Mucosa of rectum (tissue), 2 donors: ENCODE data around the gene NXPE3.

Experiments used
- H3K27ac ChIP-seq, 2 donors: one replicate each; pipeline ENCODE4 v1.7.0; 2013; ENCODE audit warnings: inconsistent platforms in 2 of 2, low read depth in 2 of 2, low read length in 2 of 2
- H3K27me3 ChIP-seq, 2 donors: one replicate each; pipeline ENCODE4 v1.7.0; 2013; ENCODE audit warnings: low read length in 2 of 2; ENCODE audit not compliant: control insufficient read depth in 2 of 2, insufficient read depth in 2 of 2
- H3K36me3 ChIP-seq, 2 donors: one replicate each; pipeline ENCODE4 v1.7.0; 2013; ENCODE audit warnings: low read length in 2 of 2; ENCODE audit not compliant: control insufficient read depth in 2 of 2, insufficient read depth in 2 of 2
- H3K4me1 ChIP-seq, 2 donors: one replicate each; pipeline ENCODE4 v1.7.0; 2013; ENCODE audit warnings: low read length in 2 of 2, mild to moderate bottlenecking in 1 of 2; ENCODE audit not compliant: control insufficient read depth in 2 of 2, insufficient read depth in 2 of 2
- H3K4me3 ChIP-seq, 2 donors: one replicate each; pipeline ENCODE4 v1.7.0; 2013; ENCODE audit warnings: low read length in 2 of 2
- H3K9ac ChIP-seq, 2 donors: one replicate each; pipeline ENCODE4 v1.7.0; 2013; ENCODE audit warnings: low read length in 2 of 2, low read depth in 1 of 2, mild to moderate bottlenecking in 1 of 2
- H3K9me3 ChIP-seq, 2 donors: one replicate each; pipeline ENCODE4 v1.7.0; 2013; ENCODE audit warnings: low read length in 2 of 2; ENCODE audit not compliant: control insufficient read depth in 2 of 2
- donor health status: healthy.
- donor health status: Normal muscosa, but diverticular disease.

The NXPE3 gene

GRCh38 chr3:101801174-101801573 is 22.2 kb downstream of the NXPE3 start:
- peaks cover 0 to 6% of the 10 kb centered on the region in 2 donors for H3K36me3 ChIP-seq
- peaks cover 3 to 4% of the 10 kb centered on the region in 2 donors for H3K4me1 ChIP-seq
- H3K9me3 ChIP-seq: no peaks in the 10 kb centered on the region
- H3K9ac ChIP-seq: no peak overlapping the region
- H3K4me3 ChIP-seq: no peak overlapping the region
- no peak overlapping the region for H3K27ac ChIP-seq
- H3K27me3 ChIP-seq: no peaks in the 10 kb centered on the region

- H3K27me3 ChIP-seq: no peaks in the 10 kb centered on the region
- no peak overlapping the region for H3K4me3 ChIP-seq
- no peak overlapping the region for H3K9ac ChIP-seq
- H3K9me3 ChIP-seq: no peaks in the 10 kb centered on the region
- H3K36me3 ChIP-seq: peaks cover 0 to 3% of the 10 kb centered on the region in 2 donors
- H3K4me1 ChIP-seq: peaks cover 3 to 4% of the 10 kb centered on the region in 2 donors
- H3K27ac ChIP-seq: no peak overlapping the region
These were observed 23.2 kb downstream of the NXPE3 start for GRCh38 chr3:101802179-101802578.

GRCh38 chr3:101803173-101803782 is 24.3 kb downstream of the NXPE3 start:
- peaks cover 3 to 4% of the 10 kb centered on the region in 2 donors for H3K4me1 ChIP-seq

GRCh38 chr3:101803939-101804338 is 24.9 kb downstream of the NXPE3 start:
- H3K27ac ChIP-seq: no peak overlapping the region
- no peak overlapping the region for H3K4me3 ChIP-seq
- H3K9me3 ChIP-seq: no peaks in the 10 kb centered on the region
- H3K36me3 ChIP-seq: peaks cover 0 to 3% of the 10 kb centered on the region in 2 donors
- H3K27me3 ChIP-seq: no peaks in the 10 kb centered on the region
- no peak overlapping the region for H3K9ac ChIP-seq
- H3K4me1 ChIP-seq: peaks cover 3 to 4% of the 10 kb centered on the region in 2 donors

More at GRCh38 chr3:101803173-101803782, 24.3 kb downstream of the NXPE3 start:
- Histone ChIP-seq H3K9ac (no peak overlapping the region), H3K4me3 (no peak overlapping the region), H3K27ac (no peak overlapping the region), H3K9me3 (no peaks in the 10 kb centered on the region), H3K36me3 (peaks cover 0 to 3% of the 10 kb centered on the region in 2 donors), H3K27me3 (no peaks in the 10 kb centered on the region)

- Histone ChIP-seq H3K4me3 (no peak overlapping the region), H3K27me3 (no peaks in the 10 kb centered on the region), H3K27ac (no peak overlapping the region), H3K9me3 (no peaks in the 10 kb centered on the region), H3K4me1 (peaks cover 6 to 7% of the 10 kb centered on the region in 2 donors), H3K36me3 (peaks cover 0 to 3% of the 10 kb centered on the region in 2 donors), H3K9ac (no peak overlapping the region)
These were observed 27.5 kb downstream of the NXPE3 start for GRCh38 chr3:101806491-101806890.

GRCh38 chr3:101807888-101808287 is 28.9 kb downstream of the NXPE3 start:
- H3K4me1 ChIP-seq: peaks cover 6 to 7% of the 10 kb centered on the region in 2 donors
- H3K9me3 ChIP-seq: no peaks in the 10 kb centered on the region
- no peak overlapping the region for H3K4me3 ChIP-seq
- peaks cover 0 to 3% of the 10 kb centered on the region in 2 donors for H3K36me3 ChIP-seq
- no peaks in the 10 kb centered on the region for H3K27me3 ChIP-seq
- H3K27ac ChIP-seq: no peak overlapping the region
- no peak overlapping the region for H3K9ac ChIP-seq

GRCh38 chr3:101809178-101810021 is 30.4 kb downstream of the NXPE3 start:
- no peak overlapping the region for H3K4me3 ChIP-seq
- no peak overlapping the region for H3K27ac ChIP-seq
- no peak overlapping the region for H3K9ac ChIP-seq
- H3K27me3 ChIP-seq: no peaks in the 10 kb centered on the region
- H3K4me1 ChIP-seq: peaks cover 3 to 4% of the 10 kb centered on the region in 2 donors
- H3K9me3 ChIP-seq: no peaks in the 10 kb centered on the region
- no peaks in the 10 kb centered on the region for H3K36me3 ChIP-seq

GRCh38 chr3:101810022-101810418 is 31.0 kb downstream of the NXPE3 start:
- Histone ChIP-seq H3K9me3 (no peaks in the 10 kb centered on the region), H3K27me3 (no peaks in the 10 kb centered on the region), H3K4me3 (no peak overlapping the region), H3K9ac (no peak overlapping the region), H3K4me1 (peaks cover 3 to 4% of the 10 kb centered on the region in 2 donors), H3K27ac (no peak overlapping the region), H3K36me3 (no peaks in the 10 kb centered on the region)

GRCh38 chr3:101811875-101812274 is 32.9 kb downstream of the NXPE3 start:
- H3K9me3 ChIP-seq: no peaks in the 10 kb centered on the region
- H3K4me1 ChIP-seq: peaks cover 3 to 4% of the 10 kb centered on the region in 2 donors
- H3K36me3 ChIP-seq: no peaks in the 10 kb centered on the region
- no peaks in the 10 kb centered on the region for H3K27me3 ChIP-seq
- no peak overlapping the region for H3K27ac ChIP-seq
- no peak overlapping the region for H3K4me3 ChIP-seq
- no peak overlapping the region for H3K9ac ChIP-seq

GRCh38 chr3:101812895-101813294 is 33.9 kb downstream of the NXPE3 start:
- H3K4me1 ChIP-seq: peaks cover 3 to 4% of the 10 kb centered on the region in 2 donors
- no peaks in the 10 kb centered on the region for H3K27me3 ChIP-seq

More at GRCh38 chr3:101812895-101813294, 33.9 kb downstream of the NXPE3 start:
- no peak overlapping the region for H3K4me3 ChIP-seq
- H3K36me3 ChIP-seq: peaks cover 0 to 4% of the 10 kb centered on the region in 2 donors
- no peak overlapping the region for H3K27ac ChIP-seq
- H3K9me3 ChIP-seq: no peaks in the 10 kb centered on the region
- no peak overlapping the region for H3K9ac ChIP-seq
